Fibroblast of skin of abdomen (primary cell): ENCODE results near the gene GFER.
"Not testable (repeated sequence)": the region's sequence is repeated elsewhere in the genome, so short reads cannot be mapped to it uniquely, and the experiment has no call there.

ENCODE experiments used
- DNase-seq: peaks from one replicate; pipeline ENCODE4 v3.0.0-alpha.2; 2013

Gene GFER

DNA sequence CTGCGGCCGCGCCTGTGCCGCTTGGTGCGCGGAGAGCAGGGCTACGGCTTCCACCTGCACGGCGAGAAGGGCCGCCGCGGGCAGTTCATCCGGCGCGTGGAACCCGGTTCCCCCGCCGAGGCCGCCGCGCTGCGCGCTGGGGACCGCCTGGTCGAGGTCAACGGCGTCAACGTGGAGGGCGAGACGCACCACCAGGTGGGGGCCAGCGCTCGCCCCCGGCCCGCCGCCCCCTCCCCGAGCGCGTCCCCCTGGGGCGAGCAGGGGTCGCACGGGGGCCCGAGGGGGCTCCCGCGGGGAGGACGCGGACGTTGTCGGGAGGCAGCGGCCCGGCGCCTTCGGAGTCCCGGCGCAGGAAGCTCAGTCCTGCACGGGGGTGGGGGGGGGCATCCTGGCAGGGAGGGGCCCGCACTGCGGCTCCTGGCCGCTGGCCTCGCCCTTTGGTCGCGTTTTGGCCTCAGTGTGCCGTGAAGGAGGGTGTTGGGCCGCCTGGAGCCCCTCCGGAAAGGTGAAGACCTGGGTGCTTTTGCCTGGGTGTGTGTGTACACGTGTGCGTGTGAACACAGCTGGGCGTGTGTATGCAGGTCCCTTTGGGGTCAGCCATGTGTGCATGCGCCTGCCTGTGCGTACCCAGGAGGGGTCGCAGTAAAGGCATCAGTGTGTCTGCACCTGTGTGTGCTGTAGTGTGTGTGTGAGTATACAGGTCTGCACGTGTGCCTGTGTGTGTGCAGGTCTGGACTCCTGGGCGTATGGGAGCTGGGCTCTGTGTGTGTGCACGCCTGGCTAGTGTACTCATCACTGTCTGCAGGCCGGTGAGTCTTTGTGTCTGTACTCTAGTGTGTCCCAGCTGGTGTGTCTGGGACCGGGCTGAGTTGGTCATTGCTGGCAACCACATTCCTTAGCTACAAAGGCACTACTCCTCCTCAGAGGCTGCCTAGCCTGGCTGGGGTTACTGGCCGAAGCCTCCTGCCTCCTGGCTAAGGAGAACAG lies 43.3 kb downstream of the GFER start:
- peak; percentile 42 for DNase-seq

DNA sequence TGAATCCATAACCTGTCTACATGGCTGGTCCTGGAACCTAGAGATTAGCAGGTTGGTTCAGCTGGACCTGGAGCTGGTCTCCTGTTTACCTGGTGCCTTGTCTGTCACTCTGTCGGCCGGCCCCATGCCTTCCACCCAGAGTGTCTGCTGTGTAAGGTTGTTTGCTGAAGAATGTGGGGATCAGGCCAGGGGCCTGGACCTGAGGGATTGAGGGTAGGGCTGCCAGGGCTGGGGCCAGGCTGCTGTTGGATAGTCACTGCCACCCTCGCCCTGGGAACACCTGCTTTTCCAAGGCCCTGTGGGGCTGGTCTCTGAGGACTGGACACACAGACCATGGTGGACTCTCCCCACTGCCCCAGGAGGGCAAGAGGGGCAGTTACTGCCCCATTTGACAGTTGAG lies 44.2 kb downstream of the GFER start:
- no peak for DNase-seq

DNA sequence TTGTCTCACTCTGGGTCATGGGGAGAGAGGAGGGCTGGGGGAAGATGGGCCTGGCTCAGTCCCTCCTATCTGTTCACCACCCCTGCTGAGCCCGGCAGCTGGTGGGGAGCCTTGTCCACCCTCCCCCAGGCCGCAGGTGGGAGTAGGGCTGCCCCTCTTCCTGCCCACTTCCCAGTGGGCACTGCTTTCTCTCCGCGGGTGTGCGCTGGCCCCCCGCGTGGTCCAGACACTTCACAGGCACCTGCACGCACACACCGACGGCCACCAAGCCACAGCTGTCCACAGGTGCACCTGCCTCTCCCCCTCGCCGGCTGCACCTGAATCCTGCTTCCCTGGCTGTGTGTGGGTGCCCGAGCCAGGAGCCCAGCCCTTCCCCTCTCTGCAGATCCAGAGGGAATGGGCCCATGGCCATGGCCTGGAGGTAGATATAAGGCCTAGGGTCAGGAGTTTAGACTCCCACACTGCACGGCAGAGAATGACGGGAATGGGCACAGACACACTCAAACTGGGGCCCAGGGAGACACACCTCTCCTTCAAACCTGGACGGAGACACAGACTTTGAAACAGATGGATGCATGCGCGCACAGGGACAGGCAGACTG lies 44.7 kb downstream of the GFER start:
- no peak for DNase-seq

DNA sequence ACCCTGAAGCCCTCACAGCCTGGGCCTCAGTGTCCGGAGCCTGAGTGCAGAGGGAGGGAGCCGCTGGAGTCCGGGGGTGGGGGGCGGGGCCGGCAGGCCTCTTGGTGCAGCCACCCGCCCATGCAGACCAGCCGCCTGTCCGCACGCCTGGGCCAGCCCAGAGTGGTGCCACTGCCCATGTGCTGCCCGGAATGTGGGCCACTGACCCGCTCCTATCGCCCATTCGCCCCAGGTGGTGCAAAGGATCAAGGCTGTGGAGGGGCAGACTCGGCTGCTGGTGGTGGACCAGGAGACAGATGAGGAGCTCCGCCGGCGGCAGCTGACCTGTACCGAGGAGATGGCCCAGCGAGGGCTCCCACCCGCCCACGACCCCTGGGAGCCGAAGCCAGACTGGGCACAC lies 45.4 kb downstream of the GFER start:
- DNase-seq: no peak

DNA sequence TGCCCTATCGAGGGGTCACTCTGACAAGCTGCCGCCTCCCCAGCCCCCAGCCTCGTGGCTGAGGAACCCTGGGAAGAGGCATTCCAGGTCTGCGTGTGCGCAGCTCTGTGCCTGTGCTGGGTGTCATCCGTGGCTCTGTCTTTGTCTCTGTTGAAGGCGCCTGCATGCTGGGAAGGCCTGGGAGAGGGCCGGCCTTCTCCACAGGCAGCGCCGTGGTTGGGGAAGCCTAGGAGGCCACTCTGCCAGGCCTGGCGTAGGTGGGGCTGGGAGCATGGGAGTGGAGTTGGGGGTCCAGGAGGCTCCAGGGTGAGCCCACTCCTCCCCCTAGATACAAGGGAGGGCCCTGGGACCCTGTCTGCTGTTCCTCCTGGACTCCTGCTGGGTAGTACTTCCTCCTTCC lies 46.0 kb downstream of the GFER start:
- no peak for DNase-seq

DNA sequence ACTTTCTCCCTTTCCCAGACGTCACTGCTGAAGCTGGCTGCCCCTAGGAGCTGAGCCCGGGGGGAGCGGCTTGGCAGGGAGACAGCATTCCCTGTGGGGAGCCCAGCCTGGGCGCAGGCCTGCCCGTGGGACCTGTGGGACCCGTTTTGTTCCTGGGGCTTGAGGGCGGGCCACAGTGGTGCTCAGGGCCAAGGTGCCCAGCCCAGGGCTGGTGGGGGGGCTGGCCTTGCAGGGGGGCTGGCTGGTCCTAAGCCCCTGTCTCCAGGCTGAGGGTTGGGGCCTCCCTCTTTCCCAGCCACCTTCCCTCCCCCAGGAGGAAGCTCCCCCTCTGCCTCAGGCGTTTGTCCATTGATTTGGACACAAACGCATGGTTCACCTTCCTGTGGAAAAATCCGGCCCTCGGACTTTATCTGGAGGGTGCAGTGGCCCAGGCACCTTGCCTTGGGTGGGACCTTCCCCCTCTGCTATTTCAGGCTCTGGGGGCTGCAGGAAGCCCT lies 47.1 kb downstream of the GFER start:
- no peak for DNase-seq

DNA sequence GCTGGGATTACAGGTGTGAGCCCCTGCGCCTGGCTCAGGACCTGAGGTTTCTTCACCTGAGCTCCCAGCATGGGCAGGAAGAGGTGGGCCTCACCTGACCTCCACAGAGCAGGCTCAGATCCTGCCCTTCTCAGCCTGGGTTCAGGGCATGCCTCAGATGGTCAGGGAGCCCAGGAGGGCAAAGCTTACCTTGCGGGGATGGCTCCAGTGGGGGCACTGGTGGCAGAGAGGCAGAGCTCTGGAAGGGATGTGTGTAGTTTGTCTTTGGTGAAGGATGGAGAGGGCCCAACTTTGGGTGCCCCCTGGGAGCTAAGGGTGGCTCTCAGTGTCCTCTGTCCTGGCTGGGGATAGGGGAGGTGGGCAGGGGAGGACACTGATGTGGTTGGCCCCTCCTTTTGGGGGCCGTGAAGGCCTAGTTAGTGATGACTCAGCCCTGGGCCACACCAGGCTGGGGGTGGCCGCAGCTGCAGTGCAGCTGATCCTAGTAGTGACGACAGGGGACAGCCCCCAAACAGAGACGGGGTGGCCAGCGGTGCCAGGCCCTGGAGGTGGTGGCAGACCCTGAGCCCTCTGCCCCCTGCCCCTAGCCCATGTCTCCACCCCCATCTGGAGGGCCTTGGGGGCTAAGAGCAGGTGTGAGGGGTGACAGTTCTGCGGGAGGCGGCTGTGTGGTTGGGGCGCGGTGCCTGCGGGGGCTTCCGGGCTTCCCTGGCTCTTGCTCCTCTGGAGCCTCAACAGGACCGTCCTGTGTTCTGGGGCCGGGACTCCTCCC lies 48.5 kb downstream of the GFER start:
- DNase-seq: no peak

DNA sequence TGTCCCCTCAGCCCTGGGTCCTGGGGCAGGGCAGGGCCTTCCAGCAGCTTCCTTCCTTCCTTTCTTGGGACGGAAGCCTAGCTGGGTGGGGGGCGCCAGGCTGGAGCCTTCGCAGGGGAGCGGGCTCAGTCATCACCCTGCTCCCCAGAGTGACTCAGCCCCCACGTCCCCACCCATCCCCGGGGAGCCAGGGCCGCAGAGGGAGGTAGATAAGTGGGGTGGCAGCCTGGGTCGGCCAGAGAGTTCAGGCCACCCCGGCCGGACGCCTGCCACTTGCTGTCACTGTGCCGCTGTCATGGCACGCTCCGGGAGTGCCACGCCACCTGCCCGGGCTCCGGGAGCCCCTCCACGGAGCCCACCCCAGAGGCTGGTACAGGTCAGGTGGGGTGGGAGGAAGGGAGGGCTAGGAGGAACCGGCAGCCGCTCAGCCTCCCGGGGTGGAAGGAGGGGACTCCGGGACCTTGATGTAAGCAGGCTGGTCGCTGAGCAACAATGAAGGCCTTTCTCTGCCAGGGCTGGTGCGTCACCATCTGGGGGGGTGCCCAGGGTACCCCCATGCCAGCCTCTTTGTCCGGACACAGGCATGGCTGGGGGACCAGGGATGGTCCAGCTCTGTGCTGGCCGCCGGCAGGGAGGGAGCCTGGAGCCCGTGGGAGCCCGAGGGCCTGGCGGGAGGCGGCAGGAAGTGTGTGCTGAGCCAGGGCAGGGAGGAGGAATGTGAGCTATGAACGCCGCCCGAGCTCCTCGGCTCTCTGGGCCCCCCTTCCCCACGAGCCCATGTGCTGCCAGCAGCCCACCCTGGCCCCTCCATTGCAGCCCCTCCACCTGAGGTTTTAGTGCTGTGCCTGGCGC lies 49.3 kb downstream of the GFER start:
- DNase-seq: peak; percentile 66

DNA sequence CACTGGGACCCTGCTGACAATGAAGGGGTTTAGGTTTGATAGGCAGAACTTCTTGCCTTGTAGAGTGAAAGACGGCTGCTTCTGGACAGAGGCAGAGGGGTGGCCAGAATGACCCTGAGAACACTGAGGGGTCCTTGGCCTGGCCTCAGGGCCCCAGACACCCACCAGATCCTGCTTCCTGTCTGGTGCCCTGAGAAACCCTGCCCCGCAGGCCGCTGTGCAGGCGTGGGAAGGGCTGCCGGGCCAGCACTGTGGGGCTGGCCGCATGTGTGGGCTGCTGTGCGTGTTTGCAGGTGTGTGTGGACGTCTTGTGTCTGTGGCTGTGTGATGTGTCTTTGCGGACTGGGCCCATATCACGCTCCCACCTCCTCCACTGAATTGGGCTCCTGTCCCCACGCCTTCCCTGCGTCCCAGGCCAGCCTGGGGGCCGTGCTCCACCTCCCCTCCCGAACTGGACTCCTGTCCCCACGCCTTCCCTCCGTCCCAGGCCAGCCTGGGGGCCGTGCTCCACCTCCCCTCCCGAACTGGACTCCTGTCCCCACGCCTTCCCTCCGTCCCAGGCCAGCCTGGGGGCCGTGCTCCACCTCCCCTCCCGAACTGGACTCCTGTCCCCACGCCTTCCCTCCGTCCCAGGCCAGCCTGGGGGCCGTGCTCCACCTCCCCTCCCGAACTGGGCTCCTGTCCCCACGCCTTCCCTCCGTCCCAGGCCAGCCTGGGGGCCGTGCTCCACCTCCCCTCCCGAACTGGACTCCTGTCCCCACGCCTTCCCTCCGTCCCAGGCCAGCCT lies 50.1 kb downstream of the GFER start:
- DNase-seq: not testable (repeated sequence)

DNA sequence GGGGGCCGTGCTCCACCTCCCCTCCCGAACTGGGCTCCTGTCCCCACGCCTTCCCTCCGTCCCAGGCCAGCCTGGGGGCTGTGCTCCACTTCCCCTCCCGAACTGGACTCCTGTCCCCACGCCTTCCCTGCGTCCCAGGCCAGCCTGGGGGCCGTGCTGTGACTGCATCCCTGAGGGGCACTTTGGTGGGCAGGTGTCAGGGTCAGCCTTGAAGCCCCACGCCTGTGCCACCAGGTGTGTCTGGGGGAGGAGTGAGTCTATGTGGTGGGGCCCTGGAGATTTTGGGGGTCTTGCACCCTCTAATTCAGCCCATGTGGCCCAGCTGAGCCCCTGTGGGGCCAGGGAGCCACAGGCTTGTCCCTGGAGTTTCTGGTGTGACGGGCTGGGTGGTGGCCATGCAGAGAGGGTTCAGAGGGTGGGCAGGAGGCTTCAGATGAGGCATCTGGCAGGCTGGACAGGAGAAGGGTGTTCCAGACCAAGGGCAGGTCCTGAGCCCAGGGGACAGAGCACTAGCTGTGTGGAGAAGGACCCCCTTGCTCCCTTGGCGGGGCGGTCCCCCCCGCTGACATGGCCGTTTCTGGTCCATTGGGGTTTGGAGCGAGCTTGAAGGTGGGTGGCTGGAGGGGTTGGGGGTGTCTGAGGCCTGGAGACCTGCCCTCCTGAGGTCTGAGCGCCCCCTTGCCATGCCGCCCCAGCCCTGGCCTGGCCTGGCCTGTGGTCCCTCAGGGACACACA lies 50.9 kb downstream of the GFER start:
- DNase-seq: no peak

DNA sequence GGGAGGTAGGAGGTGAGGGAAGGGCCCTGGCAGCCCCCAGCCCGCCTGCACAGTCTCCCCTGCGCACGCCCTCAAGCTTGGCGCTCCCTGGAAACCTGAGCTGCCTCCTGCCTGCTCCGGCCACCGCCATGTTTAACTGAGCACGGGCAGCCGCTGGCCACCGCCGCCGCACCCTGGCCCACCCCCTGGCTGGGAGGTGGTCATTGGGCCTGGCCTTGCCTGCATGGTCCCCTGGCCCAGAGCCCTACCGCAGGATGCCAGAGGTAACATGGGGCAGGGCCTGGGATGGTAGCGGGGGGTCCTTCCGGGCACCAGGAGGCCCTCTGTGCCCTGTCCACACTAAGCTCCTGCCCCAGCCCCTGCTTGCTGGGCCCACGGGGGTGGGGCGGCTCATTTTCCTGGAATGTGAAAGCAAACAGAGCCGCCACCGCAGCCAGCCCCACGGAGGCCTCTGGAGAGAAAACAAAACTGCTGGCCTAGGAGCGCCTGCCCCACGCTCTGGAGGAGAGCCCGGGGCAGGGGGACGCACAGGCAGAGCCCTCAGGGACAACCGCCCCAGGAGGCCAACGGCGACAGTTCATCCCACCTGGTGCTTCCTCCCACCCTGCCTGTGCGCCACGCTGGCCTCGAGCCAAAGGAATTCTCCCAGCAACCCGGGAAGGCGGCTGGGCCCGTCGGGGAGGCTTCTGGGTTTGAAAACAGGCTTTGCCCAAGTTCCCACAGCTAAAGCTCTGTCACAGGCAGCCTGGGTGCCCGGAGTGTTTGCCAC lies 51.6 kb downstream of the GFER start:
- peak; percentile 79 for DNase-seq

DNA sequence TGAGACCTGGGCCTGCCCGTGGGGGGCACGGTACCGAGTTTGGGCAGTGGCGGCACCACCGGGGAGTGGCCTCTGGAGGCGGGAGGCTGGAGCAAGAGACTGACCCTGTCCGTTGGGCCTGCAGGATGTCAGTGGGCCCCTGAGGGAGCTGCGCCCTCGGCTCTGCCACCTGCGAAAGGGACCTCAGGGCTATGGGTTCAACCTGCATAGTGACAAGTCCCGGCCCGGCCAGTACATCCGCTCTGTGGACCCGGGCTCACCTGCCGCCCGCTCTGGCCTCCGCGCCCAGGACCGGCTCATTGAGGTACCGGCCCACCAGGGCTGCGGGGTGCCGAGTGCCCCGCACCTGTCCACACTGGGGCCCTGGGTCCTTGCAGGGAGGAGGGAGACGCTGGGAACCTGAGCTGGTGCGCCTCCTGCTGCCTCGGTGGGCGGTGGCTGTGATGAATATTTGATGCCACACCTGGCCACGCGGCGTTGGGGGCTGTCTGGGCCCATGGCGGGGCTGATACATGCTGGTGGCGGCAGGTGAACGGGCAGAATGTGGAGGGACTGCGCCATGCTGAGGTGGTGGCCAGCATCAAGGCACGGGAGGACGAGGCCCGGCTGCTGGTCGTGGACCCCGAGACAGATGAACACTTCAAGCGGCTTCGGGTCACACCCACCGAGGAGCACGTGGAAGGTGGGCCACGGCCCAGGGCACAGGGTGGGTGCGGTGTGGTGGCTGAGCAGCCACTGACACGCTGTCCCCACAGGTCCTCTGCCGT lies 52.4 kb downstream of the GFER start:
- no peak for DNase-seq

DNA sequence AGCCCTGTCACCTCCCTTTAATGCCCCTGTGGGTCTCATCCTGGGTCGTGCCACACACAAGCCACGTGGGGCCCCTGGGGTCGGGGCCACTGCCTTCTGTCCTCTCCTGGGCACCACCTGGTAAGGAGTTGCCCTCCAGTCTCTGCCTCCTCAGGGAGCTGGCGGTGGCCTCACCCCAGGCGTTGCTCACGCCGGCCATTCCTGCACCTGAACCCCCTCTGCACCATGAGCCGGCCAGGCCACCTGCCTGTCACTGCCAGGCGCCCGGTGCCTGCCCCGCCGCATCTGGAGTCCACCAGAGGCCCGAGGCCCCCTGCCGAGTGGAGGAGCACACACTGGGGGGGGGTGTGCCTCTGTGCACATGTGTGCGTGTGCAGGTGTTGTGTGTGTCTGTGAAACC lies 53.1 kb downstream of the GFER start:
- DNase-seq: no peak
